GM20431 (cell line): ENCODE data around the gene SYTL2.
"Not testable (repeated sequence)": the region's sequence is repeated elsewhere in the genome, so short reads cannot be mapped to it uniquely, and the experiment has no call there.

Experiments used
- in situ Hi-C: fragments of 300-500 bp; cut with MseI, MboI; formaldehyde crosslinking; loops from one replicate; pipeline ENCODE4 v1.15.0; 2020; ENCODE audit warnings: low sequenced_read_pairs; ENCODE audit not compliant: unreplicated experiment

SYTL2 gene

GRCh38 chr11:85705800-85706199 is 105.1 kb downstream of the SYTL2 start:
- in situ Hi-C loops, result no loop called here

- in situ Hi-C loops, result no loop called here
Observed at GRCh38 chr11:85704967-85705366, 106.0 kb downstream of the SYTL2 start.

GRCh38 chr11:85699957-85700741 is 110.8 kb downstream of the SYTL2 start:
- in situ Hi-C loops, result no loop called here

- in situ Hi-C loops, result no loop called here
Observed at GRCh38 chr11:85698195-85698594, 112.7 kb downstream of the SYTL2 start.

- in situ Hi-C loops, result no loop called here
Observed at GRCh38 chr11:85697747-85698146, 113.2 kb downstream of the SYTL2 start.

- in situ Hi-C loops, result no loop called here
Observed at GRCh38 chr11:85695546-85695945, 115.4 kb downstream of the SYTL2 start.

- in situ Hi-C loops, result no loop called here
Observed at GRCh38 chr11:85694385-85694980, 116.5 kb downstream of the SYTL2 start.

- in situ Hi-C loops, result no loop called here
Observed at GRCh38 chr11:85685820-85686459, 125.0 kb downstream of the SYTL2 start, which contains the start of gene CCDC89. TSS of gene CCDC89 (minus strand) at chr11:85686195. CDS start at chr11:85686130, 65 bp downstream.

GRCh38 chr11:85685125-85685819 is 125.7 kb downstream of the SYTL2 start:
- in situ Hi-C loops, result no loop called here

GRCh38 chr11:85682330-85683305 is 128.3 kb downstream of the SYTL2 start:
- in situ Hi-C loops, result no loop called here

- in situ Hi-C loops, result no loop called here
Observed at GRCh38 chr11:85680897-85681296, 130.0 kb downstream of the SYTL2 start.

GRCh38 chr11:85679576-85679975 is 131.4 kb downstream of the SYTL2 start:
- in situ Hi-C loops, result no loop called here

GRCh38 chr11:85673393-85673792 is 137.5 kb downstream of the SYTL2 start:
- in situ Hi-C loops, result no loop called here

GRCh38 chr11:85672105-85672902 is 138.6 kb downstream of the SYTL2 start:
- in situ Hi-C loops, result no loop called here

- in situ Hi-C loops, result not testable (repeated sequence)
Observed at GRCh38 chr11:85670949-85671663, 139.8 kb downstream of the SYTL2 start.

GRCh38 chr11:85668157-85668556 is 142.8 kb downstream of the SYTL2 start:
- in situ Hi-C loops, result no loop called here

GRCh38 chr11:85666687-85667086 is 144.3 kb downstream of the SYTL2 start:
- in situ Hi-C loops, result no loop called here

- in situ Hi-C loops, result no loop called here
Observed at GRCh38 chr11:85665733-85666132, 145.2 kb downstream of the SYTL2 start.
